GM19351 (cell line): ENCODE measurements around the gene MAP3K14.
"Not testable (repeated sequence)": the region's sequence is repeated elsewhere in the genome, so short reads cannot be mapped to it uniquely, and the experiment has no call there.

ENCODE experiments used
- ATAC-seq: cut with Tn5 transposase; IDR thresholded peaks from one replicate; pipeline ENCODE4 v1.9.1; 2021; ENCODE audit warnings: mild to moderate bottlenecking, moderate library complexity; ENCODE audit not compliant: unreplicated experiment

Gene MAP3K14

GRCh38 chr17:45302220-45302619 lies 14.6 kb downstream of the MAP3K14 start:
- ATAC-seq: not testable (repeated sequence)

- ATAC-seq: no peak
These were observed 15.1 kb downstream of the MAP3K14 start for GRCh38 chr17:45301674-45302073.

- ATAC-seq: no peak
These were observed 16.6 kb downstream of the MAP3K14 start for GRCh38 chr17:45300060-45300751.

GRCh38 chr17:45299361-45299760 lies 17.5 kb downstream of the MAP3K14 start:
- no peak for ATAC-seq

GRCh38 chr17:45298546-45299285 lies 18.1 kb downstream of the MAP3K14 start:
- no peak for ATAC-seq

GRCh38 chr17:45296833-45297124 lies 20.0 kb downstream of the MAP3K14 start:
- ATAC-seq: no peak

- no peak for ATAC-seq
These were observed 20.6 kb downstream of the MAP3K14 start for GRCh38 chr17:45296003-45296832.

- no peak for ATAC-seq
These were observed 22.3 kb downstream of the MAP3K14 start for GRCh38 chr17:45294506-45294905.

GRCh38 chr17:45293413-45294211 lies 23.2 kb downstream of the MAP3K14 start:
- no peak for ATAC-seq

GRCh38 chr17:45292696-45293412 lies 24.0 kb downstream of the MAP3K14 start:
- no peak for ATAC-seq

GRCh38 chr17:45291171-45291805 lies 25.5 kb downstream of the MAP3K14 start:
- ATAC-seq: no peak

GRCh38 chr17:45290269-45290765 lies 26.5 kb downstream of the MAP3K14 start:
- no peak for ATAC-seq

- no peak for ATAC-seq
These were observed 27.2 kb downstream of the MAP3K14 start for GRCh38 chr17:45289301-45290268.

- ATAC-seq: no peak
These were observed 28.0 kb downstream of the MAP3K14 start for GRCh38 chr17:45288825-45289224.

GRCh38 chr17:45287526-45288500 lies 29.0 kb downstream of the MAP3K14 start:
- ATAC-seq: no peak

- no peak for ATAC-seq
These were observed 30.5 kb downstream of the MAP3K14 start for GRCh38 chr17:45286286-45286685.
